ENCODE results near the gene PARD3B.

GRCh38 chr2:205066081-205066480, 520.8 kb downstream of the PARD3B start:
- TF ChIP-seq, protein P1, sequence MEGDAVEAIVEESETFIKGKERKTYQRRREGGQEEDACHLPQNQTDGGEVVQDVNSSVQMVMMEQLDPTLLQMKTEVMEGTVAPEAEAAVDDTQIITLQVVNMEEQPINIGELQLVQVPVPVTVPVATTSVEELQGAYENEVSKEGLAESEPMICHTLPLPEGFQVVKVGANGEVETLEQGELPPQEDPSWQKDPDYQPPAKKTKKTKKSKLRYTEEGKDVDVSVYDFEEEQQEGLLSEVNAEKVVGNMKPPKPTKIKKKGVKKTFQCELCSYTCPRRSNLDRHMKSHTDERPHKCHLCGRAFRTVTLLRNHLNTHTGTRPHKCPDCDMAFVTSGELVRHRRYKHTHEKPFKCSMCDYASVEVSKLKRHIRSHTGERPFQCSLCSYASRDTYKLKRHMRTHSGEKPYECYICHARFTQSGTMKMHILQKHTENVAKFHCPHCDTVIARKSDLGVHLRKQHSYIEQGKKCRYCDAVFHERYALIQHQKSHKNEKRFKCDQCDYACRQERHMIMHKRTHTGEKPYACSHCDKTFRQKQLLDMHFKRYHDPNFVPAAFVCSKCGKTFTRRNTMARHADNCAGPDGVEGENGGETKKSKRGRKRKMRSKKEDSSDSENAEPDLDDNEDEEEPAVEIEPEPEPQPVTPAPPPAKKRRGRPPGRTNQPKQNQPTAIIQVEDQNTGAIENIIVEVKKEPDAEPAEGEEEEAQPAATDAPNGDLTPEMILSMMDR (IDR thresholded peaks at IDR 0.05; ENCODE audit: borderline replicate concordance, extremely low read depth, low read length, poor library complexity, severe bottlenecking) = no peak
- TF ChIP-seq EZH2 (IDR thresholded peaks at IDR 0.05; ENCODE audit: borderline replicate concordance, low read depth, low read length, severe bottlenecking) = no peak

Data from DND-41 (cell line).